Activated naive CD8-positive, alpha-beta T cell treated with anti-CD3 and anti-CD28 coated beads, Interleukin-2, amount 10 ng/mL, durations not matched to agents 7 days and 5 days (primary cell): ENCODE data around the gene IGLON5. TPM values are rescaled to one million over a fixed set of nuclear protein-coding genes. Genes with fewer than 3 reads are reported as not detected.
A peak's percentile ranks its signal among the peaks of the same experiment; 100 is the strongest.

Experiments
- ATAC-seq: fragments of 150-1000 bp; cut with Tn5 transposase; one replicate; pipeline ENCODE4 v1.10.0; 2021; ENCODE audit warnings: low read depth, moderate library complexity
- POLR2A ChIA-PET: fragments of 350-600 bp; sonication (Branson Sonifier 250); formaldehyde crosslinking; loops from one replicate; lab custom pipeline; 2021; ENCODE audit warnings: antibody characterized with exemption; lab: Charles Lee
- DNase-seq: peaks from one replicate; pipeline ENCODE4 v3.0.0; 2021
- H3K27ac Mint-ChIP-seq: one replicate; pipeline ENCODE4 v1.8.0; 2022; ENCODE audit warnings: mild to moderate bottlenecking, mixed read lengths
- H3K27me3 Mint-ChIP-seq: one replicate; pipeline ENCODE4 v1.8.0; 2022; ENCODE audit warnings: mild to moderate bottlenecking, moderate library complexity, mixed read lengths
- H3K36me3 Mint-ChIP-seq: one replicate; pipeline ENCODE4 v1.8.0; 2021; ENCODE audit warnings: mild to moderate bottlenecking, mixed read lengths
- H3K4me1 Mint-ChIP-seq: one replicate; pipeline ENCODE4 v1.8.0; 2021; ENCODE audit warnings: mixed read lengths
- H3K4me3 Mint-ChIP-seq: one replicate; pipeline ENCODE4 v1.8.0; 2022; ENCODE audit warnings: mild to moderate bottlenecking, moderate library complexity, mixed read lengths
- H3K9me3 Mint-ChIP-seq: one replicate; pipeline ENCODE4 v1.8.0; 2021; ENCODE audit warnings: mixed read lengths
- total RNA-seq, 2 experiments: library from RNA; stranded (reverse); gene quantifications; one replicate each; pipeline ENCODE4 v1.2.3, GENCODE V29; 2021

The IGLON5 gene
- total RNA-seq, 2 experiments from 2014 or later, result 0.11 TPM; not detected in 1

DNA sequence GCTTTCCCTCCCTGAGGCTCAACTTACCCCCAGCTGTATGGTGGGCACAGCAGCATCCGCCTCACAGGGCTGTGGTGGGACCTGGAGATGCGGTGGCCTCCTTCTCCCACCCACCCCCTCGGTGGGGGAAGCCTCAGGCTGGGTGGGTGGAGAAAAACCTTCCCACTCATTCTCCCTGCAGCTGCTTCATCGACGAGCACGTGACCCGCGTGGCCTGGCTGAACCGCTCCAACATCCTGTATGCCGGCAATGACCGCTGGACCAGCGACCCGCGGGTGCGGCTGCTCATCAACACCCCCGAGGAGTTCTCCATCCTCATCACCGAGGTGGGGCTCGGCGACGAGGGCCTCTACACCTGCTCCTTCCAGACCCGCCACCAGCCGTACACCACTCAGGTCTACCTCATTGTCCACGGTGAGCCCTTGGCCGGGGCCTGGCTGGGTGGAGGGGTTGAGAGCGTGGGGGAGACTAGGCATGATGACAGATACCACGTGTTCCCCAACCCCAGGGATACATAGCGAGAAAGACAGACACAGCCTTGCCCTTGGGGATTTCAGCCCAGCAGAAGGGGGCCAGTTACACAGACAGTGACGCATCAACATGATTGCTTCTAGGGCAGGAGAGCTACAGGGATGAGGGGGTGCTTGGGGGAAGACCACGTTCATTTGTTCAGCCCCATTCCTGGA is 12.2 kb downstream of the IGLON5 start:
- no peak for DNase-seq
- POLR2A ChIA-PET, result no interaction called here
- no peak overlapping the region for H3K4me3 Mint-ChIP-seq
- no peaks in the 10 kb centered on the region for H3K9me3 Mint-ChIP-seq
- H3K4me1 Mint-ChIP-seq, result peaks cover 11% of the 10 kb centered on the region
- peaks cover 45% of the 10 kb centered on the region for H3K27me3 Mint-ChIP-seq
- no peak for ATAC-seq
- H3K27ac Mint-ChIP-seq, result peak overlapping the region; percentile 31
- no peaks in the 10 kb centered on the region for H3K36me3 Mint-ChIP-seq

GRCh38 chr19:51324167-51324481 is 12.7 kb downstream of the IGLON5 start:
- no peak for DNase-seq
- Mint-ChIP-seq H3K4me3 (no peak overlapping the region), H3K36me3 (no peaks in the 10 kb centered on the region), H3K4me1 (peaks cover 11% of the 10 kb centered on the region), H3K9me3 (no peaks in the 10 kb centered on the region), H3K27me3 (peaks cover 47% of the 10 kb centered on the region), H3K27ac (no peak overlapping the region)
- ATAC-seq, result no peak
- POLR2A ChIA-PET, result no interaction called here

GRCh38 chr19:51325161-51325976 is 13.9 kb downstream of the IGLON5 start:
- no peaks in the 10 kb centered on the region for H3K36me3 Mint-ChIP-seq
- H3K9me3 Mint-ChIP-seq, result no peaks in the 10 kb centered on the region
- peaks cover 11% of the 10 kb centered on the region for H3K4me1 Mint-ChIP-seq
- no peak for DNase-seq
- no peak for ATAC-seq
- POLR2A ChIA-PET, result no interaction called here
- peak overlapping the region; percentile 2 for H3K4me3 Mint-ChIP-seq
- H3K27ac Mint-ChIP-seq, result no peak overlapping the region
- peaks cover 50% of the 10 kb centered on the region for H3K27me3 Mint-ChIP-seq

GRCh38 chr19:51326216-51327065 is 15.0 kb downstream of the IGLON5 start:
- POLR2A ChIA-PET, result no interaction called here
- H3K36me3 Mint-ChIP-seq, result no peaks in the 10 kb centered on the region
- no peak overlapping the region for H3K27ac Mint-ChIP-seq
- ATAC-seq (no peak), DNase-seq (no peak)
- H3K4me3 Mint-ChIP-seq, result peak overlapping the region; percentile 5
- peaks cover 11% of the 10 kb centered on the region for H3K4me1 Mint-ChIP-seq
- H3K9me3 Mint-ChIP-seq, result peaks cover 2% of the 10 kb centered on the region
- H3K27me3 Mint-ChIP-seq, result peaks cover 50% of the 10 kb centered on the region

DNA sequence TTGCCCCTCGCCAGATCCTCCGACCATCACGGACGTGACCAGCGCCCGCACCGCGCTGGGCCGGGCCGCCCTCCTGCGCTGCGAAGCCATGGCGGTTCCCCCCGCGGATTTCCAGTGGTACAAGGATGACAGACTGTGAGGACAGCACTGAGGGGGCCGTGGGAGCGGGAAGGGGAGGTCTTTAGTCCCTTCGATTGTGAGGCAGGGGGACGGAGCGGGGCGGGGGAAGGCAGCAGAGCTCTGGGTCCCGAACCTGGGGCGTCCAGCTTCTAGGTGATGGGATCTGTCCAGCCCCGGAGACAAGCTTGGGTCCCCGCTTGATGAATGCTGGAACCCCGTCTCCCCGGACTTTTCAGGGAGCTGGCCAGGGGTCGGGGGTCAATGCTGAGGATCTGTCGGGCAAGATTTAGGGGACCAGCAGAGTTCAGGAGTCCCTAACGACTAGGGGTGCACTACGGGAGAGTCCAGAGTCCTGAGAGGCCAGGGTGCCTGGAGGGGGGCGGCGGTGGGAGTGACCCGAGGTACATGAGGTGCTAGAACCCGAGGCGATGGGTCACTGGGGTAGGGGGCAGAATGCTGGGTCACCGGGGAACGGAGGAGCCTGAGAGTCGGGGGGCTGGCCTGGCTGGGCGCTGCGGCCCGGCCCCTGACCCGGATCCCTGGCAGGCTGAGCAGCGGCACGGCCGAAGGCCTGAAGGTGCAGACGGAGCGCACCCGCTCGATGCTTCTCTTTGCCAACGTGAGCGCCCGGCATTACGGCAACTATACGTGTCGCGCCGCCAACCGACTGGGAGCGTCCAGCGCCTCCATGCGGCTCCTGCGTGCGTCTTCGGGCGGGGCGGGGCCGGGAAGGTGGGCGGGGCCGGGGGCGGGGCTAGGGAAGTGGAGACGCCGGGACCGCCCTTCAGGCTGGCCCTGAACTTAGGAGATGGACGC is 15.9 kb downstream of the IGLON5 start:
- POLR2A ChIA-PET, result interaction anchor here (1.3 kb wide), 1 partner anchor 68 kb away, joined by 6 read pairs; no protein-coding TSS in a partner anchor
- Mint-ChIP-seq H3K9me3 (peaks cover 2% of the 10 kb centered on the region), H3K36me3 (peaks cover 1% of the 10 kb centered on the region), H3K4me3 (peak overlapping the region; percentile 76), H3K27ac (no peak overlapping the region), H3K4me1 (peaks cover 13% of the 10 kb centered on the region), H3K27me3 (peaks cover 50% of the 10 kb centered on the region)
- ATAC-seq (peak; percentile 73), DNase-seq (peak; percentile 71)

GRCh38 chr19:51329411-51329810 is 18.0 kb downstream of the IGLON5 start:
- ATAC-seq, result no peak
- Mint-ChIP-seq H3K4me1 (peaks cover 13% of the 10 kb centered on the region), H3K9me3 (peaks cover 2% of the 10 kb centered on the region), H3K36me3 (peaks cover 1% of the 10 kb centered on the region), H3K27ac (no peak overlapping the region), H3K4me3 (no peak overlapping the region), H3K27me3 (peaks cover 33% of the 10 kb centered on the region)
- POLR2A ChIA-PET, result no interaction called here
- DNase-seq, result no peak

- DNase-seq, result no peak
- H3K36me3 Mint-ChIP-seq, result peaks cover 1% of the 10 kb centered on the region
- POLR2A ChIA-PET, result interaction anchor here (0.6 kb wide), 1 partner anchor 41 kb away, joined by 3 read pairs; no protein-coding TSS in a partner anchor
- H3K4me1 Mint-ChIP-seq, result peaks cover 11% of the 10 kb centered on the region
- no peak for ATAC-seq
- H3K9me3 Mint-ChIP-seq, result peaks cover 2% of the 10 kb centered on the region
- no peak overlapping the region for H3K27ac Mint-ChIP-seq
- no peak overlapping the region for H3K4me3 Mint-ChIP-seq
- peaks cover 31% of the 10 kb centered on the region for H3K27me3 Mint-ChIP-seq
Measured at GRCh38 chr19:51330366-51330765, 18.9 kb downstream of the IGLON5 start.

DNA sequence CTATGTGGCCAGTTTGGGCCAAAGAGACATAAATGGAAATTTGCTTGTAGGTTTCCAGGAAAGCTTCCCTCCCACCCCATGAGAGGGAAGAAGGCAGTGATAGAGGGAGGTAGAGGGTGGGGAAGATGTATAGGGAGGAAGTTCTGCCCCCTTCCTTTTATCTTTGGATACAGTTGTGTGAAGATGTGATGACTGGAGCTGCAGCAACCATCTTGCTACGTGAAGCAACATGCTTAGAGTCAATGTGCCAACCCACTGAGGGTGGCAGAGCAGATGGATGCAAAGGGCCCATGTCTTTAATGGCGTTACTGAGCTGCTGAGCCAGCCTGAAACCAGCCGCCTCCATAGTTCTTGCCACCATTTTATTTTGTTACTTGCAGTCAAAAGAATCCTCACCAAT is 19.7 kb downstream of the IGLON5 start:
- H3K4me3 Mint-ChIP-seq, result no peak overlapping the region
- H3K9me3 Mint-ChIP-seq, result peaks cover 2% of the 10 kb centered on the region
- POLR2A ChIA-PET, result interaction anchor here (0.6 kb wide), 1 partner anchor 41 kb away, joined by 3 read pairs; no protein-coding TSS in a partner anchor
- peaks cover 1% of the 10 kb centered on the region for H3K36me3 Mint-ChIP-seq
- no peak overlapping the region for H3K27ac Mint-ChIP-seq
- DNase-seq, result no peak
- ATAC-seq, result no peak
- peaks cover 5% of the 10 kb centered on the region for H3K4me1 Mint-ChIP-seq
- H3K27me3 Mint-ChIP-seq, result peaks cover 27% of the 10 kb centered on the region

DNA sequence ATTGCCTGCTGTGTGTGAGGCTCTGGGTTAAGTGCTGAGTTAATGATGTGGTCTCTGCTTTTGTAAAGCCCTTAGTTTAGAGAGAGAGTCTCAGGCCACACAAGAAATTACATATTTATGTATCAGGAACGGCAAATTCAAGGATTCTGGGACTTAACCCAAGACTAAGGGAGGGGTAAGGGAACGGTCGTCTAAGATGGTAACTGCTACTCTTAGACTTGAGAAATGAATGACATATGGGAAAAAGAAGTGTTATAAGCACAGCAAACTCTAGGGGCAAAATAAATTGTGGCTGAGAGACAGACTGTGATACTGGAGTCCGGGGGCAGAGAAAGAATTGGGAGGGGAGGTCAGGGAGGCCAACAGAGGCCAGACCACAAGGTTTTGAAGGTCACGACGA is 20.3 kb downstream of the IGLON5 start:
- Mint-ChIP-seq H3K36me3 (peaks cover 1% of the 10 kb centered on the region), H3K4me1 (peaks cover 5% of the 10 kb centered on the region), H3K9me3 (peaks cover 2% of the 10 kb centered on the region), H3K27ac (no peak overlapping the region), H3K4me3 (no peak overlapping the region), H3K27me3 (peaks cover 23% of the 10 kb centered on the region)
- no peak for ATAC-seq
- POLR2A ChIA-PET, result no interaction called here
- DNase-seq, result no peak

GRCh38 chr19:51333836-51334460 is 22.5 kb downstream of the IGLON5 start:
- H3K4me3 Mint-ChIP-seq, result no peak overlapping the region
- H3K27ac Mint-ChIP-seq, result no peak overlapping the region
- H3K27me3 Mint-ChIP-seq, result peaks cover 8% of the 10 kb centered on the region
- POLR2A ChIA-PET, result interaction anchor here (0.6 to 0.7 kb wide), 2 partner anchors 123 to 783 kb away, joined by 3 to 5 read pairs; no protein-coding TSS in a partner anchor
- DNase-seq, result no peak
- H3K36me3 Mint-ChIP-seq, result peaks cover 1% of the 10 kb centered on the region
- peaks cover 5% of the 10 kb centered on the region for H3K4me1 Mint-ChIP-seq
- no peak for ATAC-seq
- peaks cover 2% of the 10 kb centered on the region for H3K9me3 Mint-ChIP-seq

DNA sequence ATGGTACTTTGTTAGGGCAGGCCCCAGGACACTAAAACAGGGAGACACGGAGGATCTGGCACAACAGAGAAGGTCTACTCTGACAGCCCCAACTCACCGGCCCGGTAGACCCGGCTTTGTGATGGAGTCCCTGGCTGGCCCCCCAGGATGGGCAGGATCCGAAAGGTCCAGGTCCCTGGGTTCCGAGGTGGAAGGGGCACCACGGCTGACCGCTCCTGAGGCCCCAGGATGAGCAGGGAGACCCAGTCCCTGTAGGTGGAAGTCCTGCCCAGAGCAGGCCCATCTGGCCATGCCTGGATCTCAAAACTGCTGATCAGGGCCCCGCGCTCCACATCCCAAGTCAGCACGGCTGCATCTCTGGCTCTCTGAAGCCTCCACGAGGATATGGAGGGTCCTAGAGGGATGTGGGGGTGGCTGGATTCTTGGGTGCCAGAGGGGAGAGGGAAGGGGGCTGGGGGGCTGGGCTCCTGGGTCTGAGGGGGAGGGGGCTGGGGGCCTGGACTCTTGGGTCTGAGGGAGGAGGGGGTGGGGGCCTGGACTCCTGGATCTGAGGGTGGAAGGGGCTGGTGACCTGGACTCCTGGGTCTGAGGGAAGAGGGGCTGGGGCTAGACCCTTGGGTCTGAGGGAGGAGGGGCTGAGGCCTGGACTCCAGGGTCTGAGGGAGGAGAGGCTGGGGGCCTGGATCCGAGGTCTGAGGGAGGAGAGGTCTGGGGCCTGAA is 25.9 kb downstream of the IGLON5 start:
- peaks cover 14% of the 10 kb centered on the region for H3K27me3 Mint-ChIP-seq
- no peak overlapping the region for H3K27ac Mint-ChIP-seq
- no peak for ATAC-seq
- no peak for DNase-seq
- peaks cover 12% of the 10 kb centered on the region for H3K4me1 Mint-ChIP-seq
- H3K4me3 Mint-ChIP-seq, result no peak overlapping the region
- POLR2A ChIA-PET, result interaction anchor here (0.6 kb wide), 1 partner anchor 1414 kb away, joined by 3 read pairs; no protein-coding TSS in a partner anchor
- no peaks in the 10 kb centered on the region for H3K9me3 Mint-ChIP-seq
- H3K36me3 Mint-ChIP-seq, result no peaks in the 10 kb centered on the region
